ENCODE data around the gene CDH13. TPM values are rescaled to one million over a fixed set of nuclear protein-coding genes. Genes with fewer than 3 reads are reported as not detected.

CDH13 gene
- polyA plus RNA-seq, 1 donor from 2014 or later: 3.2 TPM

GRCh38 chr16:82701442-82701955 lies 74.7 kb downstream of the CDH13 start:
- Histone ChIP-seq H4K20me1 (ENCODE audit: insufficient read depth) (no peaks in the 10 kb centered on the region), H3K79me2 (replicated peaks; ENCODE audit: insufficient read depth, low read length) (no peaks in the 10 kb centered on the region), H3K4me3 (ENCODE audit: low read length) (no peak overlapping the region), H3K4me2 (ENCODE audit: low read length) (no peak overlapping the region), H3K27me3 (ENCODE audit: insufficient read depth, low read depth, low read length) (no peaks in the 10 kb centered on the region), H3K9me2 (ENCODE audit: insufficient read depth, low read length) (no peaks in the 10 kb centered on the region), H3K36me3 (ENCODE audit: insufficient read depth, low read length) (no peaks in the 10 kb centered on the region), H3K9ac (ENCODE audit: low read length) (no peak overlapping the region), H3F3A (ENCODE audit: insufficient read depth, low read length, poor library complexity, severe bottlenecking) (no peaks in the 10 kb centered on the region), H2AFZ (ENCODE audit: low read depth, low read length) (no peak overlapping the region), H3K9me3 (ENCODE audit: low read length) (no peaks in the 10 kb centered on the region), H3K27ac (ENCODE audit: low read length) (no peak overlapping the region)
- TF ChIP-seq MXI1 (conservative IDR thresholded peaks at IDR 0.05; ENCODE audit: poor library complexity, severe bottlenecking) (no peak), REST (IDR thresholded peaks at IDR 0.05; ENCODE audit: borderline replicate concordance) (no peak), EP300 (conservative IDR thresholded peaks at IDR 0.05; ENCODE audit: poor library complexity, severe bottlenecking) (no peak), CTCF (IDR thresholded peaks at IDR 0.05; ENCODE audit: poor library complexity, severe bottlenecking) (no peak), SMC3 (conservative IDR thresholded peaks at IDR 0.05; ENCODE audit: poor library complexity) (no peak), EZH2 (IDR thresholded peaks at IDR 0.05; ENCODE audit: borderline replicate concordance, insufficient read depth, low read length, poor library complexity, severe bottlenecking) (no peak), POLR2AphosphoS5 (IDR thresholded peaks at IDR 0.05) (no peak), TAF1 (IDR thresholded peaks at IDR 0.05; ENCODE audit: low read depth) (no peak), RAD21 (conservative IDR thresholded peaks at IDR 0.05) (no peak)

GRCh38 chr16:82703161-82703560 lies 76.4 kb downstream of the CDH13 start:
- Histone ChIP-seq H3K79me2 (replicated peaks; ENCODE audit: insufficient read depth, low read length) (no peaks in the 10 kb centered on the region), H3K36me3 (ENCODE audit: insufficient read depth, low read length) (no peaks in the 10 kb centered on the region), H3K4me2 (ENCODE audit: low read length) (no peak overlapping the region), H3K9me3 (ENCODE audit: low read length) (no peaks in the 10 kb centered on the region), H3K9ac (ENCODE audit: low read length) (no peak overlapping the region), H3K4me3 (ENCODE audit: low read length) (no peak overlapping the region), H3K9me2 (ENCODE audit: insufficient read depth, low read length) (no peaks in the 10 kb centered on the region), H4K20me1 (ENCODE audit: insufficient read depth) (no peaks in the 10 kb centered on the region), H2AFZ (ENCODE audit: low read depth, low read length) (no peak overlapping the region), H3F3A (ENCODE audit: insufficient read depth, low read length, poor library complexity, severe bottlenecking) (no peaks in the 10 kb centered on the region), H3K27me3 (ENCODE audit: insufficient read depth, low read depth, low read length) (no peaks in the 10 kb centered on the region), H3K27ac (ENCODE audit: low read length) (no peak overlapping the region)
- no peak for TF ChIP-seq REST (IDR thresholded peaks at IDR 0.05; ENCODE audit: borderline replicate concordance)
- TF ChIP-seq EZH2 (IDR thresholded peaks at IDR 0.05; ENCODE audit: borderline replicate concordance, insufficient read depth, low read length, poor library complexity, severe bottlenecking): no peak
- no peak for TF ChIP-seq POLR2AphosphoS5 (IDR thresholded peaks at IDR 0.05)
- no peak for TF ChIP-seq MXI1 (conservative IDR thresholded peaks at IDR 0.05; ENCODE audit: poor library complexity, severe bottlenecking)
- TF ChIP-seq RAD21 (conservative IDR thresholded peaks at IDR 0.05): no peak
- TF ChIP-seq CTCF (IDR thresholded peaks at IDR 0.05; ENCODE audit: poor library complexity, severe bottlenecking): no peak
- TF ChIP-seq TAF1 (IDR thresholded peaks at IDR 0.05; ENCODE audit: low read depth): no peak
- TF ChIP-seq SMC3 (conservative IDR thresholded peaks at IDR 0.05; ENCODE audit: poor library complexity): no peak
- TF ChIP-seq EP300 (conservative IDR thresholded peaks at IDR 0.05; ENCODE audit: poor library complexity, severe bottlenecking): no peak

Measured in neural cell (in vitro differentiated cells).